Endothelial cell of umbilical vein (primary cell): ENCODE data around the gene RALGAPB. TPM values are rescaled to one million over a fixed set of nuclear protein-coding genes. Genes with fewer than 3 reads are reported as not detected.

Source experiments
- BruUV-seq: library from RNA; stranded (reverse); fragments of 400-500 nt; replicated peaks from 2 replicates; lab custom pipeline; 2021; lab: Mats Ljungman, UMichigan
- CTCF ChIA-PET: fragments of 300-600, 350-600 bp; sonication (Branson Sonifier 250); formaldehyde crosslinking; loops from one replicate; lab custom pipeline; 2021; ENCODE audit warnings: antibody characterized with exemption, inconsistent platforms; lab: Charles Lee
- POLR2A ChIA-PET: fragments of 300-600, 350-600 bp; sonication (Branson Sonifier 250); formaldehyde crosslinking; loops from one replicate; lab custom pipeline; 2021; ENCODE audit warnings: antibody characterized with exemption, inconsistent platforms; lab: Charles Lee
- DNase-seq: peaks from one replicate; pipeline ENCODE4 v3.0.0-alpha.2; 2011; ENCODE audit warnings: low read depth, low spot score
- FAIRE-seq: peaks from 2 replicates; lab custom pipeline; 2011; peaks lifted over from hg19 to GRCh38; lab: Jason Lieb, UNC
- H2AFZ ChIP-seq: 2 replicates; pipeline ENCODE4 v1.6.0; 2012; ENCODE audit warnings: low read depth, low read length, control low read depth, inconsistent platforms
- H3K27ac ChIP-seq: 2 replicates; pipeline ENCODE4 v1.5.1; 2011; ENCODE audit warnings: low read depth, mild to moderate bottlenecking, control low read depth, low read length, moderate library complexity; ENCODE audit not compliant: insufficient read depth
- H3K27me3 ChIP-seq, 2 experiments: 2 replicates each; pipeline versions ENCODE4 v1.6.0 to v1.6.1; 2011; ENCODE audit warnings: low read length in 2 of 2, mixed read lengths in 1 of 2; ENCODE audit not compliant: control insufficient read depth in 2 of 2, insufficient read depth in 2 of 2
- H3K36me3 ChIP-seq, 2 experiments: 2 replicates in 1 of 2; 3 replicates in 1 of 2; pipeline ENCODE4 v1.5.1; 2011; ENCODE audit warnings: low read length in 2 of 2, mild to moderate bottlenecking in 1 of 2, moderate library complexity in 1 of 2; ENCODE audit not compliant: control insufficient read depth in 2 of 2, insufficient read depth in 2 of 2; ENCODE audit errors: extremely low read depth in 1 of 2
- H3K4me1 ChIP-seq: 3 replicates; pipeline ENCODE4 v1.5.1; 2011; ENCODE audit warnings: mild to moderate bottlenecking, low read length; ENCODE audit not compliant: control insufficient read depth, insufficient read depth; ENCODE audit errors: extremely low read depth
- H3K4me2 ChIP-seq: 2 replicates; pipeline ENCODE4 v1.6.1; 2011; ENCODE audit warnings: low read length, control low read depth, mixed read lengths; ENCODE audit not compliant: insufficient read depth
- H3K4me3 ChIP-seq, 3 experiments: fragments of 200-600 bp in 1 of 3; sonication (generic), shearing (Covaris generic) in 1 of 3; replicated peaks in 1 of 3; 2 replicates each; pipeline ENCODE4 v1.5.1; 2011 to 2016; ENCODE audit warnings: control low read depth in 3 of 3, low read length in 3 of 3, mild to moderate bottlenecking in 2 of 3, inconsistent platforms in 1 of 3, low read depth in 1 of 3, moderate library complexity in 1 of 3; ENCODE audit not compliant: insufficient read depth in 1 of 3
- H3K79me2 ChIP-seq: 2 replicates; pipeline ENCODE4 v1.6.0; 2012; ENCODE audit warnings: low read length, inconsistent platforms; ENCODE audit not compliant: control insufficient read depth, insufficient read depth
- H3K9ac ChIP-seq: replicated peaks from 2 replicates; pipeline ENCODE3; 2011; ENCODE audit warnings: low read length, control low read depth; ENCODE audit not compliant: insufficient read depth; ENCODE audit errors: extremely low read depth
- H3K9me1 ChIP-seq: replicated peaks from 3 replicates; pipeline ENCODE4 v1.6.0; 2011; ENCODE audit warnings: mild to moderate bottlenecking, low read length; ENCODE audit not compliant: control insufficient read depth, insufficient read depth; ENCODE audit errors: extremely low read depth
- H3K9me3 ChIP-seq: replicated peaks from 2 replicates; pipeline ENCODE4 v1.5.1; 2012; ENCODE audit warnings: low read length, inconsistent platforms; ENCODE audit not compliant: control insufficient read depth, insufficient read depth
- H4K20me1 ChIP-seq: replicated peaks from 2 replicates; pipeline ENCODE3; 2011; ENCODE audit warnings: mild to moderate bottlenecking, low read length; ENCODE audit not compliant: control insufficient read depth, insufficient read depth; ENCODE audit errors: extremely low read depth
- FOS ChIP-seq: IDR thresholded peaks from 2 replicates; pipeline ENCODE4 v1.6.1; 2011; ENCODE audit warnings: mild to moderate bottlenecking, low read length, moderate library complexity, borderline replicate concordance; ENCODE audit not compliant: insufficient read depth
- GATA2 ChIP-seq: IDR thresholded peaks from 2 replicates; pipeline ENCODE4 v1.7.0; 2011; ENCODE audit warnings: low read depth, mild to moderate bottlenecking, moderate library complexity, mixed read lengths, low read length; ENCODE audit not compliant: insufficient read length, insufficient read depth
- POLR2A ChIP-seq: IDR thresholded peaks from 2 replicates; pipeline ENCODE4 v1.6.1; 2012; ENCODE audit warnings: low read depth, mild to moderate bottlenecking, control low read depth, low read length
- dilution Hi-C: fragments of 300-500 bp; cut with MboI; formaldehyde crosslinking; loops from one replicate; pipeline ENCODE4 v1.15.0; 2019; ENCODE audit warnings: low sequenced_read_pairs; ENCODE audit not compliant: extremely low pct_ligation_motif_present
- intact Hi-C: fragments of 100-400 bp; cut with micrococcal nuclease; formaldehyde crosslinking; loops from one replicate; pipeline ENCODE4 v1.10.0; 2022
- polyA plus RNA-seq, 4 experiments: library from polyadenylated mRNA; depleted of rRNA in 3 of 4; stranded (reverse) in 3 of 4; unstranded in 1 of 4; fragments of >200 nt; gene quantifications; 2 replicates each; pipeline versions ENCODE4 v1.2.1 to v1.2.3, GENCODE V29; 2011 to 2012; ENCODE audit warnings: missing spikeins in 1 of 4
- total RNA-seq: library from RNA; stranded (reverse); gene quantifications from 2 replicates; pipeline ENCODE4 v1.2.3, GENCODE V29; 2021
- TF ChIP-seq, protein P1 (sequence below): IDR thresholded peaks from 2 replicates; pipeline ENCODE4 v1.6.1; 2011; ENCODE audit not compliant: insufficient read depth, insufficient read length
- TF ChIP-seq, protein P2 (sequence below), 2 donors: IDR thresholded peaks; 1 replicate in 1 of 2; 2 replicates in 1 of 2; pipeline ENCODE4 v1.5.1; 2011; ENCODE audit warnings: low read length in 2 of 2, mild to moderate bottlenecking in 2 of 2, moderate library complexity in 2 of 2, control low read depth in 1 of 2, inconsistent platforms in 1 of 2, low read depth in 1 of 2; ENCODE audit not compliant: insufficient read depth in 1 of 2; ENCODE audit errors: extremely low read depth in 1 of 2

The RALGAPB gene
- total and polyA plus RNA-seq, 2 donors (not counting 3 experiments of a cell fraction or from before 2014, with no cell fraction given): 12.8 to 38.7 TPM

DNA sequence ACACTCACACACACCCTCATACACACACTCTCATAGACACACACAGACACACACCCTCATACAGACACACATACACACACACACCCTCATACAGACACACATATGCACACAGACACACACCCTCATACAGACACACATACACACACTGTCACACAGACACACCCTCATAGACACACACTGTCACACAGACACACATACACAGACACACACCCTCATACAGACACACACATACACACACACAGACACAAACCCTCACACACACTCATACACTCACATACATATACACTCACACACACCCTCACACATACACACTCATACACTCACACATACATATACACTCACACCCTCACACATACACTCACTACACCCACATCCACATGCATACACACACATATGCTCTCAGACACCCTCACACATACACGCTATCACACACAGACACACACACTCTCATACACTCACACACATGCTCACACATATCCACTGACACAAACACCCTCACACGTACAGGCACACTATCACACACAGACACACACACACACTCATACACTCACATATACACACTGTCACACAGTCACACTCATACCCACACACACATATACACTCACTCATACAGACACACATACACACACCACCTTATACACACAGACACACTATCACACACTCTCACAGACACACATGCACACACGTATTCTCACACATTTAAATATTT, 117.5 kb downstream of the RALGAPB start:
- H3K9me1 ChIP-seq: no peaks in the 10 kb centered on the region
- H4K20me1 ChIP-seq: no peaks in the 10 kb centered on the region
- no peak overlapping the region for H3K9ac ChIP-seq
- intact Hi-C loops (no loop called here), dilution Hi-C loops (no loop called here)
- DNase-seq (no peak), FAIRE-seq (no peak)
- CTCF ChIA-PET: no interaction called here
- H3K4me3 ChIP-seq: no peak overlapping the region
- POLR2A ChIA-PET: no interaction called here
- no peaks in the 10 kb centered on the region for H3K9me3 ChIP-seq
- H3K27me3 ChIP-seq: no peaks in the 10 kb centered on the region
- no TSS peak for BruUV-seq
- TF ChIP-seq, protein P1, sequence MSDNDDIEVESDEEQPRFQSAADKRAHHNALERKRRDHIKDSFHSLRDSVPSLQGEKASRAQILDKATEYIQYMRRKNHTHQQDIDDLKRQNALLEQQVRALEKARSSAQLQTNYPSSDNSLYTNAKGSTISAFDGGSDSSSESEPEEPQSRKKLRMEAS: no peak
- TF ChIP-seq, protein P2, sequence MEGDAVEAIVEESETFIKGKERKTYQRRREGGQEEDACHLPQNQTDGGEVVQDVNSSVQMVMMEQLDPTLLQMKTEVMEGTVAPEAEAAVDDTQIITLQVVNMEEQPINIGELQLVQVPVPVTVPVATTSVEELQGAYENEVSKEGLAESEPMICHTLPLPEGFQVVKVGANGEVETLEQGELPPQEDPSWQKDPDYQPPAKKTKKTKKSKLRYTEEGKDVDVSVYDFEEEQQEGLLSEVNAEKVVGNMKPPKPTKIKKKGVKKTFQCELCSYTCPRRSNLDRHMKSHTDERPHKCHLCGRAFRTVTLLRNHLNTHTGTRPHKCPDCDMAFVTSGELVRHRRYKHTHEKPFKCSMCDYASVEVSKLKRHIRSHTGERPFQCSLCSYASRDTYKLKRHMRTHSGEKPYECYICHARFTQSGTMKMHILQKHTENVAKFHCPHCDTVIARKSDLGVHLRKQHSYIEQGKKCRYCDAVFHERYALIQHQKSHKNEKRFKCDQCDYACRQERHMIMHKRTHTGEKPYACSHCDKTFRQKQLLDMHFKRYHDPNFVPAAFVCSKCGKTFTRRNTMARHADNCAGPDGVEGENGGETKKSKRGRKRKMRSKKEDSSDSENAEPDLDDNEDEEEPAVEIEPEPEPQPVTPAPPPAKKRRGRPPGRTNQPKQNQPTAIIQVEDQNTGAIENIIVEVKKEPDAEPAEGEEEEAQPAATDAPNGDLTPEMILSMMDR (IDR thresholded peaks at IDR 0.05; ENCODE audit: extremely low read depth in 1 of 2, insufficient read depth in 1 of 2, low read depth in 1 of 2, low read length in 2 of 2): no peak
- no peak for TF ChIP-seq GATA2
- no peak for TF ChIP-seq FOS
- no peak for TF ChIP-seq POLR2A
- no peak overlapping the region for H3K4me2 ChIP-seq
- H3K4me1 ChIP-seq: no peaks in the 10 kb centered on the region
- H3K27ac ChIP-seq: no peak overlapping the region
- H3K79me2 ChIP-seq: no peaks in the 10 kb centered on the region
- no peaks in the 10 kb centered on the region for H3K36me3 ChIP-seq
- no peak overlapping the region for H2AFZ ChIP-seq
